ENCODE measurements around the gene KCNQ1.

KCNQ1 gene

DNA sequence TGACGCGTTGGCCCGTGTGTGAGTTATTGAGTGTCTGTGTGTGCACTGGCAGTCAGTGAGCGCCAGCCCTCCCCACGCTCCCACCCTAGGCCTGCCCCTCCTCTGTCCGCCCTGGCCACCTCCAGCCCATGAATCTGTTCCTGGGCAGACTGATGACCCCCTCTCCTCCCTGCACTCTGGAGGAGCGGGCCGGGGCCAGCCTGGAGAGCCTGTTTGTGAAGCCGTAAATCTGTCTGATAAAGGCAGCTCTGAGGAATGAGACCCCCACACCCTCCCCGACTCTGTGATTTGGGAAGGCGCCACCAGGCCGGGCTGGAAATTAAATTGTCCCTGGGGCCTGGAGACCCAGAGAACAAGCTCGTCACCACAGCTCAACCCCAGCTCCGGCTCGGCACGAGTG is 35.7 kb upstream of the KCNQ1 start:
- in situ Hi-C loops (cut with HindIII; ENCODE audit: low sequenced_read_pairs): no loop called here
- TF ChIP-seq, protein P1, sequence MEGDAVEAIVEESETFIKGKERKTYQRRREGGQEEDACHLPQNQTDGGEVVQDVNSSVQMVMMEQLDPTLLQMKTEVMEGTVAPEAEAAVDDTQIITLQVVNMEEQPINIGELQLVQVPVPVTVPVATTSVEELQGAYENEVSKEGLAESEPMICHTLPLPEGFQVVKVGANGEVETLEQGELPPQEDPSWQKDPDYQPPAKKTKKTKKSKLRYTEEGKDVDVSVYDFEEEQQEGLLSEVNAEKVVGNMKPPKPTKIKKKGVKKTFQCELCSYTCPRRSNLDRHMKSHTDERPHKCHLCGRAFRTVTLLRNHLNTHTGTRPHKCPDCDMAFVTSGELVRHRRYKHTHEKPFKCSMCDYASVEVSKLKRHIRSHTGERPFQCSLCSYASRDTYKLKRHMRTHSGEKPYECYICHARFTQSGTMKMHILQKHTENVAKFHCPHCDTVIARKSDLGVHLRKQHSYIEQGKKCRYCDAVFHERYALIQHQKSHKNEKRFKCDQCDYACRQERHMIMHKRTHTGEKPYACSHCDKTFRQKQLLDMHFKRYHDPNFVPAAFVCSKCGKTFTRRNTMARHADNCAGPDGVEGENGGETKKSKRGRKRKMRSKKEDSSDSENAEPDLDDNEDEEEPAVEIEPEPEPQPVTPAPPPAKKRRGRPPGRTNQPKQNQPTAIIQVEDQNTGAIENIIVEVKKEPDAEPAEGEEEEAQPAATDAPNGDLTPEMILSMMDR (IDR thresholded peaks at IDR 0.05; ENCODE audit: low read depth, low read length, missing control alignments): no peak
- DNase-seq (ENCODE audit: low read depth): no peak
- H3K4me3 ChIP-seq (ENCODE audit: low read depth, low read length): no peak overlapping the region

DNA sequence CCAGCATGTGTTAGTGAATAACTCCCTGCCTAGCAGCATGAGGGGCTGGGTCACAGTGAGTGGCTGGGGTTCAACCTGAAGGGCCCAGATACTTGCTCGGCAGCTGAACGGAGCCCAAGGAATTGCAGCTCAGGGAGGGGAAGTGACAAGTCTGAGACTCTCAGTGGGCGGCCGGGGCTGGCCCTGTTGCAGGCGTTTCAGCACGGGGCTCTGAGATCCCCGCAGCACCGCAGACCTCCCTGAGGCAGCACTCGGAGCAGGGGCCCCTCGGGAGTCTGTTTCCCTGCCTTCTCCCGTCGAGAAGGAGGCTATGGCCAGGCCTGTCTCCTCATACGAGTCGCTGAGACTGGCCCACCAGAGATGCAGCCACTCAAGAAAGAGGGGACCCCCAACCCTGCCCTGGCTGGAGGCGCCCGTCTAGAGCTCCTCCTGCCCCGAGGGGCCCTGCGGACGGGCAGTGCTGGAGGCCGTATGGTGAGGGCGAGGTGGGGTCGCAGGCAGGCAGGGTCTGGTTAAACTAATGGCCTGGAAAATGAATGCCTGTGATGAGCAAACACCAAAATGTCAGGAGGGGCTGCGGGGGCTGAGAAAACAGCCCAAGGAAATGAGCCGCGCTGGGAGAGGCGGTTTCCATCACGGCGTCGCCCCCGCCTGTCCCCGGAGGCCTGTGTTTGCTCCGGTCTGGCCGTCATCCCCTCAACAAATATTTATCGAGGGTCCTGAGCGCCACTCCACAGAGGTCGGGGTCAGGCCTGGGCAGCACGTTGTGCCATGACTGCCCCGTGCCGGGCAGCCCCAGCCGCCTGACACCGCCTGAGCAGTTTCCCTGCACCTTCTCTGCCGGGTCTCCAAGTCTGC is 35.0 kb upstream of the KCNQ1 start:
- TF ChIP-seq, protein P1 (IDR thresholded peaks at IDR 0.05; ENCODE audit: low read depth, low read length, missing control alignments): no peak
- DNase-seq (ENCODE audit: low read depth): no peak

GRCh38 chr11:2410616-2411015 is 34.2 kb upstream of the KCNQ1 start:
- DNase-seq (ENCODE audit: low read depth): no peak
- TF ChIP-seq, protein P1 (IDR thresholded peaks at IDR 0.05; ENCODE audit: low read depth, low read length, missing control alignments): no peak
- in situ Hi-C loops (cut with HindIII; ENCODE audit: low sequenced_read_pairs): loop anchor here (5.0 kb wide), 1 partner anchor 228 kb away; no protein-coding TSS in a partner anchor

More for the DNA sequence above, 35.0 kb upstream of the KCNQ1 start:
- in situ Hi-C loops (cut with HindIII; ENCODE audit: low sequenced_read_pairs): loop anchor here (5.0 kb wide), 1 partner anchor 228 kb away; no protein-coding TSS in a partner anchor
- H3K4me3 ChIP-seq (ENCODE audit: low read depth, low read length): no peak overlapping the region

GRCh38 chr11:2411446-2412305 is 33.1 kb upstream of the KCNQ1 start:
- H3K4me3 ChIP-seq (ENCODE audit: low read depth, low read length): no peak overlapping the region
- TF ChIP-seq, protein P1 (IDR thresholded peaks at IDR 0.05; ENCODE audit: low read depth, low read length, missing control alignments): no peak
- DNase-seq (ENCODE audit: low read depth): no peak
- in situ Hi-C loops (cut with HindIII; ENCODE audit: low sequenced_read_pairs): loop anchor here (5.0 kb wide), 1 partner anchor 229 kb away; no protein-coding TSS in a partner anchor

More at GRCh38 chr11:2410616-2411015, 34.2 kb upstream of the KCNQ1 start:
- H3K4me3 ChIP-seq (ENCODE audit: low read depth, low read length): no peak overlapping the region

- TF ChIP-seq, protein P1 (IDR thresholded peaks at IDR 0.05; ENCODE audit: low read depth, low read length, missing control alignments): no peak
- in situ Hi-C loops (cut with HindIII; ENCODE audit: low sequenced_read_pairs): loop anchor here (5.0 kb wide), 1 partner anchor 230 kb away; no protein-coding TSS in a partner anchor
- H3K4me3 ChIP-seq (ENCODE audit: low read depth, low read length): no peak overlapping the region
- DNase-seq (ENCODE audit: low read depth): no peak
Measured at GRCh38 chr11:2412323-2412722, 32.5 kb upstream of the KCNQ1 start.

Measured in astrocyte of the cerebellum (primary cell).